GM12801 (cell line): ENCODE measurements around the gene CDR2.

ENCODE experiments used
- TF ChIP-seq, protein P1 (sequence below): IDR thresholded peaks from one replicate; pipeline ENCODE4 v1.5.1; 2011; ENCODE audit warnings: control low read depth; ENCODE audit not compliant: insufficient read length; ENCODE audit errors: extremely low read depth

Gene CDR2

DNA sequence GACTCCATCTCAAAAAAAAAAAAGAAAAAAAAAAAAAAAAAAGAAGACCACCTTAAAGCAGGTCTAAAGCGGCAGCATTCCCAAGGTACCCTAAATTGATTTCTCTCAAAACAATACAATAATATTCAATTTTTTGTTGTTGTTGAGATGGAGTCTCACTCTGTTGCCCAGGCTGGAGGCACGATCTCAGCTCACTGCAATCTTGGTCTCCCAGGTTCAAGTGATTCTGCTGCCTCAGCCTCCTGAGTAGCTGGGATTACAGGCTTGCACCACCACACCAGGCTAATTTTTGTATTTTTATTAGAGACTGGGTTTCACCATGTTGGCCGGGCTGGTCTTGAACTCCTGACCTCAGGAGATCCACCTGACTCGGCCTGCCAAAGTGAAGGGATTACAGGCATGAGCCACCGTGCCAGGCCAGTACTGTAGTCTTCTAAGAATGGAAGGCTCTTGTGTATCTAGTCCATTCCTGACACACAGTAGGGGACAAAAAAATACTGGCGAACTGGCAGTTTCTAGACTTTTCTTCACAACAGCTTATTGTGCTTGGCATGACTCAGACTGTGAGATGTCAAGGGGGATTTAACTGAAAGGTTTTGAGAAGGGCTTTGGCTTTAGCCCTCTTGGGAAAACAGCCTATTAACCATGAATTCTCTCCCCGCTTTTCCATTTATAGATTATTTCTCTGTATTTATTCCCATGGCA lies 17.3 kb downstream of the CDR2 start:
- TF ChIP-seq, protein P1, sequence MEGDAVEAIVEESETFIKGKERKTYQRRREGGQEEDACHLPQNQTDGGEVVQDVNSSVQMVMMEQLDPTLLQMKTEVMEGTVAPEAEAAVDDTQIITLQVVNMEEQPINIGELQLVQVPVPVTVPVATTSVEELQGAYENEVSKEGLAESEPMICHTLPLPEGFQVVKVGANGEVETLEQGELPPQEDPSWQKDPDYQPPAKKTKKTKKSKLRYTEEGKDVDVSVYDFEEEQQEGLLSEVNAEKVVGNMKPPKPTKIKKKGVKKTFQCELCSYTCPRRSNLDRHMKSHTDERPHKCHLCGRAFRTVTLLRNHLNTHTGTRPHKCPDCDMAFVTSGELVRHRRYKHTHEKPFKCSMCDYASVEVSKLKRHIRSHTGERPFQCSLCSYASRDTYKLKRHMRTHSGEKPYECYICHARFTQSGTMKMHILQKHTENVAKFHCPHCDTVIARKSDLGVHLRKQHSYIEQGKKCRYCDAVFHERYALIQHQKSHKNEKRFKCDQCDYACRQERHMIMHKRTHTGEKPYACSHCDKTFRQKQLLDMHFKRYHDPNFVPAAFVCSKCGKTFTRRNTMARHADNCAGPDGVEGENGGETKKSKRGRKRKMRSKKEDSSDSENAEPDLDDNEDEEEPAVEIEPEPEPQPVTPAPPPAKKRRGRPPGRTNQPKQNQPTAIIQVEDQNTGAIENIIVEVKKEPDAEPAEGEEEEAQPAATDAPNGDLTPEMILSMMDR: no peak

DNA sequence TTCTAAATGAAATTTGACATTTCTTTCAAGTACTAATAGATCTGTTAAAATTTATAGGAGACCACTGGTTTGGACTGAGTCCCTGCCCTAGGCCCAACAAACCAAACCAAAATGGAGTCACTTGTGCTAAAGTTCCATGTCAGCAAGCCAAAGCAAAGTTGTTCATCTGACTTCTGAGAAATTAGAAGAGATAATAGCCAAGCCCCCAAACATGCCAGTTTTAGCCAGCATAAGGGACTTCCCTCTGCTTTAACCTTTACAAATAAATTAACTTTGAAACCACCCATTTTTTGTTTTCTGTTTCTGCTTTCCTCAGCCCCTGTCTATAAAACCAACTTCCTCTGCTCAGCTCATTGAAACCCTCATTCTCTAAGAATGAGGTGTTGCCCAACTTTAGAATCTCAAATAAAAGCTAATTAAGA lies 18.9 kb downstream of the CDR2 start:
- TF ChIP-seq, protein P1: no peak

DNA sequence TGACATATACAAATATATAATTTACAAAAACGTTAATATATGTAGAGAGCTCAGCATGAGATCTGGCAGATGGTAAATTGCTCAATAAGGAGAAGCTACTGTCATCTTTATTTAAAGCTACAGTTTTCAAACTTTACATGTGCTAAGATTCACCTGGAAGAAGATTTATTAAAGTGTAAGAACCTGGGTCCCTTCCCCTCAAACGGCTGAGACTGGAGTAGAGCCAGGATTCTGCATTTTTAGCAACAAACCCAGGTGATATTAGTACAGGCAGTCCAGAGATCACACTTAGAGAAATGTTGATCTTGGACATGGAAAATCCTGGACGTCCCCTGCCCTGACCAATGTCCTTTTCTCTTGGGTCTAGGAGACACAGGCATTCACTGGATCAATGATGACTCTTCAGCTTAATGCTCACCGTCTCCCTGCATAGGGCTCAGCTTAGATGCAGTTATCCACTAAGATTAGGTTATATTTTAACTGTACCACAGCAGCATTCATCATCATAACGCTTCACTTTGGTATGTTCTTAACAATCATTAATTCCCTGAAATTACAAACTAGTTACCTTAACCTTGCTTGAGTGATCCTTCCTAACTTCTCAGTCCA lies 20.4 kb downstream of the CDR2 start:
- TF ChIP-seq, protein P1: no peak

DNA sequence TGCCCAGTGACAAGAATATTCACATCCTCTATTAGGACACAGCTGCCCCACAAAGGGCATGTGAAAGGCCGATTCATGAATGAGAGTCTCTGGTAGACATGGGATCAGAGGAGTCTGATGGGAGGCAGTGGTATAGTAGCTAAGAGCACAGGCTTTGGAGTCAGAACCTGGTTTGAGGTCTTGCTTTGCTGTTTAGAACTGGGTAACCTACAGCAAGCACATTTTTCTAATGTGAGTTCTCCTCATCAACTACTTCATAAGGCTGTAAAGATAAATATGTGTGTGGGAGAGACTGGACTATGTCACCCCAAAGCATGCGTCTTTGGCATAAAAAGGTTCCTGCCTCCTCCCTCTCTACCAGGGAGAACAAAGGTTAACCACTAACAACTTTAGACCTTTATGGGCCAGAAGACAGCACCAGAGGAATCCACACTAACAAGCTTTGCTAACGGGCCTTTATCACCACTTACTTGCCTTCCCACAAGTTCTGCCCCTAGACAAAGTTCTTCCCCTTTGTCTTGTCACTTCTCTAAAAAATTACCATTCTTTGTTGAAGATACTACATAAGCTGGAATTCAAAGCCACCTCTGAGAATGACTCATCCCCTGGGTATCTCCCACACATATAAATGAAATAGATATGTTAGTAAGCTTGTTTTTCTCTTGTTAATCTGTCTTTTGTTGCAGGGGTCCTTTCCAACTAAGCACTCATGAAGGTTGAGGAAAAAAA lies 21.1 kb downstream of the CDR2 start:
- TF ChIP-seq, protein P1: no peak

DNA sequence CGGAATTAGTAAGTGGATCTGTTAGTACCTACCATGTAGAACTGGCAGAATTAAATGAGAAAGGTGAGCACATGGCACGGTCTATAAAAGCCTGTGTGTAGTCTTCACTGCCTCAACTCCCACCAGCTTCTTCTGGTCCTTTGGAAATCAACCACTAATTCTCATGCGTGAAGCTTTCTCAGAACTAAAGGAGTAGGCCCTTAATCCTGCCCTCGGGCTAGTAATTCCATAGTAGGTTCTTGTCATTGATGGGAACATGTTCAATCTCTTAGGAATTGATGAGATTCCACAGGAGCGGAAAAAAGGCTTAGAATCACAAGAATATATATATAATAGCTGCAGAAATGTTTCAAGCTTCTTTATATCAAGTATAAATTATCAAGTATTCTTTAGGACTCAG lies 21.7 kb downstream of the CDR2 start:
- TF ChIP-seq, protein P1: no peak

DNA sequence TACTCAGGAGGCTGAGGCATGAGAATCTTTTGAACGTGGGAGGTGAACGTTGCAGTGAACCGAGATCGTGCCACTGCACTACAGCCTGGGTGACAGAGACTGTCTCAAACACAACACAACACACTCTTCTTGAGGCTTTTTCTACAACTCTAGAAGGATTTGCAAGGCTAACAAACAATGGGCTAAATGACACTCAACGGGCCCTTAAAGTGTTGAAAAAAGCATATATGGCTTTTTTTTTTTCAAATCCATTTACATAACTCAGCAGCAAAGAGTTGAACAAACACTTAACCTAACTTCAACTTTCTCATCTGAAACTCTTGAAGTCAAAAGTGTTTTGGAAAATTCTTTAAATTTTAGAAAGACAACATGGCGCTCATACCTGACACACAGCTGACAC lies 22.3 kb downstream of the CDR2 start:
- TF ChIP-seq, protein P1: no peak

DNA sequence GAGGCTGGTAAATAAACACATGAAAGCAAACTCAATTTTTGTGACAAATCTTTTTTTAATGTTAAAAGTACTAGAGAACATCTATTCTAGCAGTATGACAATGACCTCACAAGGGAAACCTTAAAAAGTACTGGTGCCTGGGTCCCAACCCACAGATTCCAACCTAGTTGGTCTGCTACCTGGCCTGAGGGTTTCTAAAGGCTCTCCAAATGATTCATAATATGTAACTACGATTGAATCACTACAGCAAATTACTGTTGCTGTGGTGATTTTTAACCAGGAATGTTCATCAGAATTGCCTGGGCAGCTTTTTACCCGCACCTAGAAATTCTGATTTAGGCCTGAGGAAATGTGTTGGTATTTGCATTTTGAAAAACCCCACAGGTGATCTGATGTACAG lies 26.1 kb downstream of the CDR2 start:
- TF ChIP-seq, protein P1: no peak
